Measurements from ENCODE around the gene TLE2.
A peak's percentile ranks its signal among the peaks of the same experiment; 100 is the strongest.

The TLE2 gene

GRCh38 chr19:3029065-3029923 lies at the start of gene TLE2:
TLE2 (minus strand) TSS chr19:3029280; CDS start chr19:3028904, 376 bp downstream.
- DNase-seq (ENCODE audit: low read depth): no peak

- no peak for DNase-seq (ENCODE audit: low read depth)
These were observed 46.7 kb upstream of the TLE2 start for GRCh38 chr19:3075605-3076431.

- peak; percentile 45 for DNase-seq (ENCODE audit: low read depth)
These were observed 45.0 kb upstream of the TLE2 start for GRCh38 chr19:3073931-3074595.

GRCh38 chr19:3073159-3073563 lies 44.1 kb upstream of the TLE2 start:
- DNase-seq (ENCODE audit: low read depth): peak; percentile 53

GRCh38 chr19:3071768-3072167 lies 42.7 kb upstream of the TLE2 start:
- DNase-seq (ENCODE audit: low read depth): no peak

GRCh38 chr19:3068071-3068470 lies 39.0 kb upstream of the TLE2 start:
- DNase-seq (ENCODE audit: low read depth): no peak

- DNase-seq (ENCODE audit: low read depth): no peak
These were observed 38.5 kb upstream of the TLE2 start for GRCh38 chr19:3067563-3067962.

- no peak for DNase-seq (ENCODE audit: low read depth)
These were observed 37.5 kb upstream of the TLE2 start for GRCh38 chr19:3066482-3067049.

GRCh38 chr19:3065675-3066357 lies 36.7 kb upstream of the TLE2 start:
- no peak for DNase-seq (ENCODE audit: low read depth)

GRCh38 chr19:3064011-3064330 lies 34.9 kb upstream of the TLE2 start:
- no peak for DNase-seq (ENCODE audit: low read depth)

- peak; percentile 43 for DNase-seq (ENCODE audit: low read depth)
These were observed 33.4 kb upstream of the TLE2 start, which contains the start of gene TLE5 for GRCh38 chr19:3062165-3063105. TLE5 (minus strand) TSS chr19:3062495; CDS start chr19:3062200, 295 bp downstream.

- DNase-seq (ENCODE audit: low read depth): peak; percentile 49
These were observed 32.4 kb upstream of the TLE2 start for GRCh38 chr19:3061182-3062161.

- peak; percentile 19 for DNase-seq (ENCODE audit: low read depth)
These were observed 31.7 kb upstream of the TLE2 start for GRCh38 chr19:3060857-3061181.

- no peak for DNase-seq (ENCODE audit: low read depth)
These were observed 30.6 kb upstream of the TLE2 start for GRCh38 chr19:3059653-3060052.

- DNase-seq (ENCODE audit: low read depth): no peak
These were observed 29.8 kb upstream of the TLE2 start for GRCh38 chr19:3058821-3059314.

- DNase-seq (ENCODE audit: low read depth): no peak
These were observed 29.1 kb upstream of the TLE2 start for GRCh38 chr19:3058009-3058820.

- DNase-seq (ENCODE audit: low read depth): peak; percentile 29
These were observed 28.2 kb upstream of the TLE2 start for GRCh38 chr19:3057275-3057714.

- DNase-seq (ENCODE audit: low read depth): no peak
These were observed 27.5 kb upstream of the TLE2 start for GRCh38 chr19:3056417-3057088.
